Loucy (cell line): ENCODE results near the gene OSBPL9.

ENCODE experiments used
- H2AFZ ChIP-seq: fragments of 200-600 bp; sonication (generic); 2 replicates; pipeline ENCODE4 v1.6.0; 2016; ENCODE audit warnings: antibody characterized with exemption, mild to moderate bottlenecking, low read length, moderate library complexity
- H3F3A ChIP-seq: fragments of 200-600 bp; 2 replicates; pipeline ENCODE4 v1.6.0; 2016; ENCODE audit warnings: antibody characterized with exemption, low read depth, mild to moderate bottlenecking
- H3K27me3 ChIP-seq: fragments of 200-600 bp; sonication (generic); 2 replicates; pipeline ENCODE4 v1.6.1; 2014; ENCODE audit warnings: low read length, mild to moderate bottlenecking; ENCODE audit not compliant: insufficient read depth, poor library complexity, severe bottlenecking
- H3K36me3 ChIP-seq: fragments of 200-600 bp; sonication (generic); 2 replicates; pipeline ENCODE4 v1.6.1; 2016; ENCODE audit warnings: low read length; ENCODE audit not compliant: insufficient read depth
- H3K4me1 ChIP-seq: fragments of 200-600 bp; sonication (generic); 2 replicates; pipeline ENCODE4 v1.5.1; 2014; ENCODE audit warnings: low read length, mild to moderate bottlenecking; ENCODE audit not compliant: insufficient read depth, poor library complexity, severe bottlenecking
- H3K4me2 ChIP-seq: fragments of 200-600 bp; sonication (generic); 2 replicates; pipeline ENCODE4 v1.6.0; 2014; ENCODE audit warnings: antibody characterized with exemption, low read length, low read depth, mild to moderate bottlenecking; ENCODE audit not compliant: poor library complexity, severe bottlenecking
- H3K4me3 ChIP-seq: fragments of 200-600 bp; sonication (generic); 2 replicates; pipeline ENCODE4 v1.5.1; 2014; ENCODE audit warnings: low read length, mild to moderate bottlenecking, mixed read lengths; ENCODE audit not compliant: poor library complexity, severe bottlenecking
- H3K79me2 ChIP-seq: fragments of 200-600 bp; sonication (generic); 2 replicates; pipeline ENCODE4 v1.6.1; 2014; ENCODE audit warnings: low read length; ENCODE audit not compliant: insufficient read depth
- H3K9ac ChIP-seq: fragments of 200-600 bp; sonication (generic); 2 replicates; pipeline ENCODE4 v1.6.0; 2014; ENCODE audit warnings: mild to moderate bottlenecking, low read depth, low read length, moderate library complexity; ENCODE audit not compliant: poor library complexity, severe bottlenecking
- H3K9me2 ChIP-seq: fragments of 200-600 bp; sonication (generic); replicated peaks from 2 replicates; pipeline ENCODE4 v1.6.1; 2016; ENCODE audit warnings: low read depth, low read length, mixed read lengths
- H3K9me3 ChIP-seq: fragments of 200-600 bp; sonication (generic); 2 replicates; pipeline ENCODE4 v1.6.1; 2014; ENCODE audit warnings: mild to moderate bottlenecking, antibody characterized with exemption, low read length, low read depth; ENCODE audit not compliant: insufficient read depth
- H4K20me1 ChIP-seq: fragments of 200-600 bp; sonication (generic); 2 replicates; pipeline ENCODE4 v1.6.0; 2014; ENCODE audit warnings: antibody characterized with exemption, low read length, mild to moderate bottlenecking; ENCODE audit not compliant: insufficient read depth, poor library complexity, severe bottlenecking
- CTCF ChIP-seq: fragments of 200-600 bp; sonication (generic); conservative IDR thresholded peaks from 2 replicates; pipeline ENCODE4 v1.5.1; 2014; ENCODE audit warnings: mild to moderate bottlenecking, antibody characterized with exemption, low read length
- EZH2phosphoT487 ChIP-seq: fragments of 200-600 bp; IDR thresholded peaks from 2 replicates; pipeline ENCODE4 v1.6.1; 2018; ENCODE audit warnings: antibody characterized with exemption, mild to moderate bottlenecking, moderate library complexity, borderline replicate concordance

Gene OSBPL9

GRCh38 chr1:51727366-51727765 is 110.5 kb downstream of the OSBPL9 start:
- Histone ChIP-seq H3F3A (no peaks in the 10 kb centered on the region), H3K4me2 (no peak overlapping the region), H3K36me3 (no peaks in the 10 kb centered on the region), H3K4me3 (no peak overlapping the region), H4K20me1 (peaks cover 12% of the 10 kb centered on the region), H3K9me3 (no peaks in the 10 kb centered on the region), H2AFZ (no peak overlapping the region), H3K27me3 (no peaks in the 10 kb centered on the region), H3K79me2 (peaks cover 43% of the 10 kb centered on the region), H3K4me1 (peaks cover 29% of the 10 kb centered on the region), H3K9me2 (no peaks in the 10 kb centered on the region), H3K9ac (no peak overlapping the region)
- TF ChIP-seq EZH2phosphoT487 = no peak
- TF ChIP-seq CTCF = no peak

GRCh38 chr1:51728611-51729155 is 111.8 kb downstream of the OSBPL9 start:
- Histone ChIP-seq H3K9me2 (no peaks in the 10 kb centered on the region), H3K4me3 (peak overlapping the region; percentile 86), H3F3A (no peaks in the 10 kb centered on the region), H3K9ac (peak overlapping the region; percentile 79), H3K79me2 (peaks cover 57% of the 10 kb centered on the region), H3K9me3 (no peaks in the 10 kb centered on the region), H3K4me1 (peaks cover 43% of the 10 kb centered on the region), H3K27me3 (no peaks in the 10 kb centered on the region), H4K20me1 (peaks cover 19% of the 10 kb centered on the region), H3K4me2 (peak overlapping the region; percentile 73), H3K36me3 (no peaks in the 10 kb centered on the region), H2AFZ (peak overlapping the region; percentile 92)
- no peak for TF ChIP-seq CTCF

- peaks cover 19% of the 10 kb centered on the region for H4K20me1 ChIP-seq
- peak overlapping the region; percentile 86 for H3K9ac ChIP-seq
- H2AFZ ChIP-seq = peak overlapping the region; percentile 92
- H3K27me3 ChIP-seq = no peaks in the 10 kb centered on the region
- no peaks in the 10 kb centered on the region for H3K36me3 ChIP-seq
- no peaks in the 10 kb centered on the region for H3F3A ChIP-seq
- peaks cover 63% of the 10 kb centered on the region for H3K79me2 ChIP-seq
- H3K4me2 ChIP-seq = peak overlapping the region; percentile 73
- TF ChIP-seq CTCF (no peak), EZH2phosphoT487 (no peak)
- H3K9me2 ChIP-seq = no peaks in the 10 kb centered on the region
- H3K4me3 ChIP-seq = peak overlapping the region; percentile 86
- no peaks in the 10 kb centered on the region for H3K9me3 ChIP-seq
- H3K4me1 ChIP-seq = peaks cover 48% of the 10 kb centered on the region
Measured at GRCh38 chr1:51729156-51729823, 112.4 kb downstream of the OSBPL9 start.
